GM12874 (cell line): ENCODE measurements around the gene CLSTN1.

Source experiments
- TF ChIP-seq, protein P1 (sequence below): IDR thresholded peaks from 2 replicates; pipeline ENCODE4 v1.5.1; 2011; ENCODE audit warnings: low read depth, mild to moderate bottlenecking, control low read depth, low read length, moderate library complexity; ENCODE audit not compliant: insufficient read depth

Gene CLSTN1

DNA sequence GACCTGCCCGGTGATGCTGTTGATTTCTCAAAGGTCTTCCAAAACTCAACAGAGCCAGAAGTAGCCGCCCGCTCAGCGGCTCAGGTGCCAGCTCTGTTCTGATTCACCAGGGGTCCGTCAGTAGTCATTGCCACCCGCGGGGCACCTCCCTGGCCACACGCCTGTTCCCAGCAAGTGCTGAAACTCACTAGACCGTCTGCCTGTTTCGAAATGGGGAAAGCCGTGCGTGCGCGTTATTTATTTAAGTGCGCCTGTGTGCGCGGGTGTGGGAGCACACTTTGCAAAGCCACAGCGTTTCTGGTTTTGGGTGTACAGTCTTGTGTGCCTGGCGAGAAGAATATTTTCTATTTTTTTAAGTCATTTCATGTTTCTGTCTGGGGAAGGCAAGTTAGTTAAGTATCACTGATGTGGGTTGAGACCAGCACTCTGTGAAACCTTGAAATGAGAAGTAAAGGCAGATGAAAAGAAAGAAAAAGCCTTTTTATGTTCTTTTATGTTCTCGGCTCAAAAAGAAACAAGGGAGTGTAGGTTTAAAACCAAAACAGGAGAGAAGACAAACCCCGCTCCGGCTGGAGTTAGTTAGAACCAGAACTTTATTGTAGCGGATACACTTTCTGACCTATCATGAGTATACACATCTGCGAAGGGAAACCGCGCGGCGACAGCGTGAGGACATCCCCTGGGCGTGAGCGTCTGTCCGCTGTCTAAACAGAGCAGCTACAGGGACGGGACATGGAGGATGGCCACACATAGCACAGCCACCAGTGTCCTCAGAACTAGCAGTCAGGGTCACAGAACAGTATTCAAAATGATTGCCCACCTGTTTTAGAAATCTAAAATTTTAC is 95.1 kb downstream of the CLSTN1 start:
- TF ChIP-seq, protein P1, sequence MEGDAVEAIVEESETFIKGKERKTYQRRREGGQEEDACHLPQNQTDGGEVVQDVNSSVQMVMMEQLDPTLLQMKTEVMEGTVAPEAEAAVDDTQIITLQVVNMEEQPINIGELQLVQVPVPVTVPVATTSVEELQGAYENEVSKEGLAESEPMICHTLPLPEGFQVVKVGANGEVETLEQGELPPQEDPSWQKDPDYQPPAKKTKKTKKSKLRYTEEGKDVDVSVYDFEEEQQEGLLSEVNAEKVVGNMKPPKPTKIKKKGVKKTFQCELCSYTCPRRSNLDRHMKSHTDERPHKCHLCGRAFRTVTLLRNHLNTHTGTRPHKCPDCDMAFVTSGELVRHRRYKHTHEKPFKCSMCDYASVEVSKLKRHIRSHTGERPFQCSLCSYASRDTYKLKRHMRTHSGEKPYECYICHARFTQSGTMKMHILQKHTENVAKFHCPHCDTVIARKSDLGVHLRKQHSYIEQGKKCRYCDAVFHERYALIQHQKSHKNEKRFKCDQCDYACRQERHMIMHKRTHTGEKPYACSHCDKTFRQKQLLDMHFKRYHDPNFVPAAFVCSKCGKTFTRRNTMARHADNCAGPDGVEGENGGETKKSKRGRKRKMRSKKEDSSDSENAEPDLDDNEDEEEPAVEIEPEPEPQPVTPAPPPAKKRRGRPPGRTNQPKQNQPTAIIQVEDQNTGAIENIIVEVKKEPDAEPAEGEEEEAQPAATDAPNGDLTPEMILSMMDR: no peak

DNA sequence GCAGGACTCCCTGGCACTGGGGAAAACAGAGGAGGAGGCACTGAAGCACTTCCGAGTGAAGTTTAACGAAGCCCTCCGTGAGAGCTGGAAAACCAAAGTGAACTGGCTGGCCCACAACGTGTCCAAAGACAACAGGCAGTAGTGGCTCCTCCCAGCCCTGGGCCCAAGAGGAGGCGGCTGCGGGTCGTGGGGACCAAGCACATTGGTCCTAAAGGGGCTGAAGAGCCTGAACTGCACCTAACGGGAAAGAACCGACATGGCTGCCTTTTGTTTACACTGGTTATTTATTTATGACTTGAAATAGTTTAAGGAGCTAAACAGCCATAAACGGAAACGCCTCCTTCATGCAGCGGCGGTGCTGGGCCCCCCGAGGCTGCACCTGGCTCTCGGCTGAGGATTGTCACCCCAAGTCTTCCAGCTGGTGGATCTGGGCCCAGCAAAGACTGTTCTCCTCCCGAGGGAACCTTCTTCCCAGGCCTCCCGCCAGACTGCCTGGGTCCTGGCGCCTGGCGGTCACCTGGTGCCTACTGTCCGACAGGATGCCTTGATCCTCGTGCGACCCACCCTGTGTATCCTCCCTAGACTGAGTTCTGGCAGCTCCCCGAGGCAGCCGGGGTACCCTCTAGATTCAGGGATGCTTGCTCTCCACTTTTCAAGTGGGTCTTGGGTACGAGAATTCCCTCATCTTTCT is 96.7 kb downstream of the CLSTN1 start:
- TF ChIP-seq, protein P1: no peak

DNA sequence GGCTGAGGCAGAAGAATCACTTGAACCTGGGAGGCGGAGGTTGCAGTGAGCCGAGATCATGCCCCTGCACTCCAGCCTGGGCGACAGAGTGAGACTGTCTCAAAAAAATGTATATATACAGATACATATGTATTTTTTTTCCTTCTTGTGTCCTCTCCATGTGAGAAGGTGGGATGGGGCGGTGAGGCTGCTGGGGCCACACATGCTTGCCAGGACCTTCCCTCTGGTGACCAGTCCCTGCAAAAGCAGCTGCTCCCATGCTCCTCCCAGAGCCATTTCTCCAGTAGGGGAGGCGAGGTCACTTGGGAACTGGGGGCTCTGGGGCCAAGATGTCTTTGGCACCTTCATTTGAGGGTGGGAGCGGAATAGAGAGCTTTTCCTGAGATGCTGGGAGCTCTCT is 97.4 kb downstream of the CLSTN1 start:
- TF ChIP-seq, protein P1: no peak

DNA sequence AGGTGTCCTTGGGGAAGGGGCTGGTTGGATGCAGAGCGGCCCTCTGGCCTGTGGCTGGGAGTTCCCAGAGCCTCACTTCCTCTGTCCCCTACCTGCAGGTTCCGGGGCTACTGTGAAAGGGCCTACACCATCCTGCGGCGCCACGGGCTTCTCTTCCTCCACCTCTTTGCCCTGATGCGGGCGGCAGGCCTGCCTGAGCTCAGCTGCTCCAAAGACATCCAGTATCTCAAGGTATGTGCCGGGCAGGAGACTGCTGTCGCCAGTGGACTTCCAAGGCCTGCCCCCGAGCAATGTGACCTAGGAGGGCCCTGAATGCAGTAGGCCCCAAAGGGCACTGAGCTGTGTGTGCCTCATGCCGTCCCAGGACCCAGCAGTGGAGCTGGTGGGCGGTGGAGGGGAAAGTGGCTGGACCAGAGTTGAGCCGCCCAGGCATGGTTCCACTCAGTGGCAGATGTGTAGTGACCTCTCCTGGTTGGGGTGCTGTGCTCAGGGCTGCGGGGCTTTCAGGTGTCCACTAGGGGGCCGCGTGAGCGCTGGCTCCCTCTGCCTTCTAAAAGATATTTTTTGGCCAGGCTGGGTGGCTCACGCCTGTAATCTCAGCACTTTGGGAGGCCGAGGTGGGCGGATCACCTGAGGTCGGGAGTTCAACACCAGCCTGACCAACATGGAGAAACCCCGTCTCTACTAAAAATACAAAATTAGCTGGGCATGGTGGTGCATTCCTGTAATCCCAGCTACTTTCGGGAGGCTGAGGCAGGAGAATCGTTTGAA is 98.9 kb downstream of the CLSTN1 start:
- TF ChIP-seq, protein P1: peak; percentile 93

DNA sequence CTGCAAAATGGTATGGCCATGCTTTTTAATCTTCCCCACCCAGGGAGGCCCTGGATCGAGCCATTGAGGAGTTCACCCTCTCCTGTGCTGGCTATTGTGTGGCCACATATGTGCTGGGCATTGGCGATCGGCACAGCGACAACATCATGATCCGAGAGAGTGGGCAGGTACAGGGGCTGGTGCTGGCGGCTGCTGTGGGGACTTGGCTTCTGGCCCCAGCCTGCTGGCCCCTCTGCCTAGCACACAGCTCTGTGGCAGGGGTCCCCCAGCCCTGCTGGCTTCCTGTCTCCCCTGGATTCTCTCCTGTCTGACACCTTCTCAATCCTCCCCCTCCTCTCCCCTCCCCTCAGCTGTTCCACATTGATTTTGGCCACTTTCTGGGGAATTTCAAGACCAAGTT is 99.8 kb downstream of the CLSTN1 start:
- TF ChIP-seq, protein P1: no peak

DNA sequence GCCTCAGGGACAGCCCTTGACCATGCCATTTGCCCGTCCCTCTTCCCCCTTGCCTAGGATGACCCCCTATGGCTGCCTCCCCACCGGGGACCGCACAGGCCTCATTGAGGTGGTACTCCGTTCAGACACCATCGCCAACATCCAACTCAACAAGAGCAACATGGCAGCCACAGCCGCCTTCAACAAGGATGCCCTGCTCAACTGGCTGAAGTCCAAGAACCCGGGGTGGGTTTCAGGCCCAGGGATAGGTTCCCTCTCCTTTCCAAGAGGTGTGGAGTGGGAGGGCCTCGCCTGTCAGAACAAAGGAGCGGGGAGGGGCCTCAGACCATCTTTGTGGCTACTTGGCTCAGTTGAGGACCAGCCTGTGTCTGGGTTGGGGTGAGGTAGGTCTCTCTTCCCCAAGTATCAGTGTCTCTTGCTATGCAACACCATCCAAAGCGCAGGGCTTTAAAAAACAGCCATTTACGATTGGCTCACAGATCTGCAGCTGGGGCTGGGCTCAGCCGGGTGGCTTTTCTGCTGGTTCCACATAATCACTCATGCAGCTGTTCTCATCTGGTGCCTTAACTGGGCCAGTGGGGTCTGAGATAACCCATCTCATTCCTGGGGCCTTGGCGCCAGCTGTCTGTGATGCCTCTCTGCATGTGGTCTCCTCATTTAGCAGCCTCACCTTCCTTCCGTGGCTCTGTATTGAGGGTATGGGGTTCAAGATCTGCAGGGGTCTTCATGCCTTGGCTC is 100.5 kb downstream of the CLSTN1 start:
- TF ChIP-seq, protein P1: no peak
